GM12878 (cell line): ENCODE data around the gene ZNF133. TPM values are rescaled to one million over a fixed set of nuclear protein-coding genes. Genes with fewer than 3 reads are reported as not detected.
A peak's percentile ranks its signal among the peaks of the same experiment; 100 is the strongest.

Experiments used
- ATAC-seq: fragments of 200-7000 bp; cut with Tn5 transposase; 3 replicates; pipeline ENCODE4 v1.9.1; 2020; ENCODE audit warnings: mild to moderate bottlenecking, moderate library complexity
- BruUV-seq: library from RNA; stranded (reverse); fragments of 400-500 nt; replicated peaks from 2 replicates; lab custom pipeline; 2021; lab: Mats Ljungman, UMichigan
- CTCF ChIA-PET: fragments of 300-600 bp; sonication (Branson Sonifier 250); formaldehyde crosslinking; extraction: SDS; loops from one replicate; lab custom pipeline; 2021; ENCODE audit warnings: inconsistent platforms; lab: Yijun Ruan, JAX
- POLR2A ChIA-PET: fragments of 350-600 bp; formaldehyde crosslinking; extraction: SDS; loops from one replicate; lab custom pipeline; 2021; ENCODE audit warnings: inconsistent platforms; lab: Charles Lee
- RAD21 ChIA-PET: fragments of 300-600 bp; sonication (Branson Sonifier 250); formaldehyde crosslinking; loops from one replicate; lab custom pipeline; 2023; ENCODE audit warnings: antibody characterized with exemption; ENCODE audit not compliant: unreplicated experiment; lab: Charles Lee
- SMC1A ChIA-PET: fragments of 300-600 bp; sonication (Branson Sonifier 250); formaldehyde crosslinking; loops from one replicate; lab custom pipeline; 2023; ENCODE audit not compliant: unreplicated experiment, uncharacterized antibody; lab: Charles Lee
- DNase-seq: peaks from one replicate; pipeline ENCODE4 v3.0.0-alpha.2; 2011; ENCODE audit warnings: low read depth, low spot score
- FAIRE-seq: peaks from 3 replicates; lab custom pipeline; 2011; peaks lifted over from hg19 to GRCh38; lab: Jason Lieb, UNC
- H2AFZ ChIP-seq: 2 replicates; pipeline ENCODE4 v1.6.0; 2011; ENCODE audit warnings: low read depth, low read length, control low read depth; ENCODE audit not compliant: control insufficient read depth
- H3K27ac ChIP-seq: 2 replicates; pipeline ENCODE4 v1.5.1; 2011; ENCODE audit warnings: control low read depth; ENCODE audit not compliant: control insufficient read depth, insufficient read depth
- H3K27me3 ChIP-seq, 2 experiments: replicated peaks in 1 of 2; 2 replicates each; pipeline versions ENCODE4 v1.6.0 to v1.6.1; 2011; ENCODE audit warnings: low read length in 1 of 2; ENCODE audit not compliant: control insufficient read depth in 2 of 2, insufficient read depth in 2 of 2
- H3K36me3 ChIP-seq, 2 experiments: 2 replicates each; pipeline ENCODE4 v1.5.1; 2011; ENCODE audit warnings: low read length in 1 of 2; ENCODE audit not compliant: control insufficient read depth in 2 of 2, insufficient read depth in 2 of 2
- H3K4me1 ChIP-seq: 2 replicates; pipeline ENCODE4 v1.6.1; 2011; ENCODE audit warnings: mild to moderate bottlenecking, low read length, moderate library complexity, mixed read lengths; ENCODE audit not compliant: control insufficient read depth, insufficient read depth
- H3K4me2 ChIP-seq: 2 replicates; pipeline ENCODE4 v1.6.0; 2011; ENCODE audit warnings: control low read depth; ENCODE audit not compliant: control insufficient read depth, insufficient read depth
- H3K4me3 ChIP-seq: fragments of 200-600 bp; sonication (generic); 2 replicates; pipeline ENCODE4 v1.5.1; 2016
- H3K79me2 ChIP-seq: 2 replicates; pipeline ENCODE4 v1.6.0; 2011; ENCODE audit warnings: low read length; ENCODE audit not compliant: control insufficient read depth, insufficient read depth
- H3K9ac ChIP-seq: 2 replicates; pipeline ENCODE4 v1.8.0; 2011; ENCODE audit warnings: low read length, control low read depth, mixed read lengths; ENCODE audit not compliant: control insufficient read depth, insufficient read depth
- H3K9me3 ChIP-seq: replicated peaks from 3 replicates; pipeline ENCODE4 v1.5.1; 2011; ENCODE audit warnings: mild to moderate bottlenecking, low read length; ENCODE audit not compliant: control insufficient read depth, insufficient read depth
- H4K20me1 ChIP-seq: 2 replicates; pipeline ENCODE4 v1.6.0; 2011; ENCODE audit not compliant: control insufficient read depth, insufficient read depth
- EZH2 ChIP-seq: IDR thresholded peaks from 2 replicates; pipeline ENCODE4 v1.6.1; 2012; ENCODE audit warnings: low read depth, mild to moderate bottlenecking, control low read depth, inconsistent platforms, low read length, borderline replicate concordance; ENCODE audit not compliant: control insufficient read depth
- MYC ChIP-seq: IDR thresholded peaks from 2 replicates; pipeline ENCODE4 v1.6.1; 2011; ENCODE audit warnings: mild to moderate bottlenecking, low read length, moderate library complexity, inconsistent platforms; ENCODE audit not compliant: insufficient read depth, insufficient replicate concordance, insufficient read length, severe bottlenecking
- NBN ChIP-seq: fragments of 450-650 bp; IDR thresholded peaks from 2 replicates; pipeline ENCODE4 v1.6.1; 2016
- PML ChIP-seq: IDR thresholded peaks from 2 replicates; pipeline ENCODE4 v1.6.1; 2012; ENCODE audit warnings: low read length, inconsistent platforms
- POLR2A ChIP-seq: IDR thresholded peaks from 2 replicates; pipeline ENCODE4 v1.6.1; 2011; ENCODE audit warnings: low read depth, mild to moderate bottlenecking, low read length
- POLR2AphosphoS2 ChIP-seq: IDR thresholded peaks from 2 replicates; pipeline ENCODE4 v1.6.1; 2011; ENCODE audit warnings: low read depth, mild to moderate bottlenecking, low read length, improper control_type of control experiment, moderate library complexity
- SIN3A ChIP-seq: IDR thresholded peaks from 2 replicates; pipeline ENCODE4 v1.6.1; 2012; ENCODE audit warnings: low read depth, low read length, improper control_type of control experiment
- SMAD1 ChIP-seq: fragments of 450-650 bp; IDR thresholded peaks from 2 replicates; pipeline ENCODE4 v1.6.1; 2018; ENCODE audit warnings: mild to moderate bottlenecking, low read depth; ENCODE audit not compliant: partially characterized antibody
- SMC3 ChIP-seq: IDR thresholded peaks from 2 replicates; pipeline ENCODE4 v1.6.1; 2011; ENCODE audit warnings: low read length, improper control_type of control experiment, borderline replicate concordance
- SRF ChIP-seq, 2 experiments: IDR thresholded peaks; 2 replicates each; pipeline ENCODE4 v1.6.1; 2011; ENCODE audit warnings: low read depth in 2 of 2, low read length in 2 of 2, mild to moderate bottlenecking in 1 of 2, moderate library complexity in 1 of 2
- STAT3 ChIP-seq: IDR thresholded peaks from 2 replicates; pipeline ENCODE4 v1.6.1; 2011; ENCODE audit warnings: low read depth, low read length, improper control_type of control experiment
- WGBS: methylation state at CpG from one replicate; pipeline ENCODE4 v1.1.6; 2016; ENCODE audit warnings: low lambda C conversion rate; ENCODE audit not compliant: insufficient replicate concordance, insufficient coverage; ENCODE audit errors: missing lambda C conversion rate; 5-methylcytosine and 5-hydroxymethylcytosine counted together
- in situ Hi-C: fragments of 300-500 bp; cut with MboI; formaldehyde crosslinking; loops from 9 replicates; pipeline ENCODE4 v1.14.3; 2018; ENCODE audit warnings: mixed read lengths
- intact Hi-C: fragments of 100-400 bp; cut with micrococcal nuclease; formaldehyde crosslinking; loops from one replicate; pipeline ENCODE4 v1.14.2; 2022; ENCODE audit not compliant: unreplicated experiment
- polyA plus RNA-seq, 11 experiments: library from polyadenylated mRNA; depleted of rRNA in 4 of 11; unstranded in 6 of 11; stranded (reverse) in 5 of 11; fragments of >200 nt; fragmentation: Nextera tagmentation in 4 of 11; fragmentation: Illumina TruSeq in 1 of 11; extraction: Ambion mirVana in 4 of 11; extraction: Trizol in 1 of 11; gene quantifications; 1 replicate in 1 of 11; 2 replicates in 10 of 11; pipeline versions ENCODE4 v1.2.1 to v1.2.3, GENCODE V29; 2011 to 2016; ENCODE audit warnings: inconsistent platforms in 2 of 11, missing spikeins in 2 of 11, low read depth in 1 of 11
- total RNA-seq, 4 experiments: library from RNA; depleted of rRNA in 3 of 4; stranded (reverse); fragments of >200 nt in 3 of 4; fragmentation: Illumina TruSeq in 1 of 4; extraction: Trizol in 1 of 4; gene quantifications; 2 replicates each; pipeline versions ENCODE4 v1.2.1 to v1.2.3, GENCODE V29; 2013 to 2021
- TF ChIP-seq, protein P1 (sequence below): IDR thresholded peaks from 2 replicates; pipeline ENCODE4 v1.6.1; 2012; ENCODE audit warnings: low read depth, low read length, improper control_type of control experiment
- TF ChIP-seq, protein P2 (sequence below): IDR thresholded peaks from 2 replicates; pipeline ENCODE4 v1.6.1; 2012; ENCODE audit warnings: low read depth, low read length, improper control_type of control experiment
- TF ChIP-seq, protein P3 (sequence below): IDR thresholded peaks from 2 replicates; pipeline ENCODE4 v1.6.1; 2011; ENCODE audit warnings: low read depth, low read length, improper control_type of control experiment, borderline replicate concordance

The ZNF133 gene
- total and polyA plus RNA-seq, 10 of the 15 experiments (the other 5 are each of a cell fraction or from before 2014, with no cell fraction given), result 2.0 to 9.3 (median 7.3) TPM

DNA sequence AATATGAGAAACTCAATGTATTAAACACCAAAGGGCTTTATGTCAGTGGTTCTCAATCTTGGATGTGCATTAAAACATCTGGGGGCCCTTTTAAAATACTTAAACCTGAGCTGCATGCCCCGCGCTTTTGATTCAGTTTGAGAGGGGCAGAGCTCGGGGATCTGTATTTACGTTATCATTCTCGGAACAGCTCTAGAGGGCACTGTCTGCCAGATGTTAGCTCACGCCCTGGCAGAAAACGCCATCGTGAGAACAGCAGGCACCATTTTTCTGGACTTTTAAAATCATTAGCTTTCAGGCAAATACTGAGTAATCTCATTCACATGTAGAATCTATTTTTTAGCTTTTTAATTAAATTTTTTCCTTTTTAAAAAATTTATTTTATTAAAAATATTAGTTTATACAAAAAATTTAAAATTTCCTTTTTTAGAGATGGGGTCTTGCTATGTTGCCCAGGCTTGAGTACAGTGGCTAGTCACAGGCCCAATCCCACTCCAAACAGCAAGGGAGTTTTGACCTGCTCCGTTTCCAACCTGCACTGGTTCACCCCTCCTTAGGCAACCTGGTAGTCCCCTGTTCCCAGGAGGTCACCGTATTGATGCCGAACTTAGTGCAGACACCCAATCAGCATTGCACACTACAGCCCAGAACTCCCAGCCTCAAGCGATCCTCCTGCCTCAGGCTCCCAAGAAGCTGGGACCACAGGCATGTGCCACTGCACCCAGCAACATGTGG, 30.0 kb upstream of the ZNF133 start:
- ChIA-PET RAD21 (interaction anchor here (1.0 to 1.5 kb wide), 2 partner anchors 28 to 238 kb away, joined by 3 to 4 read pairs; partner anchors contain the start of gene RBBP9), POLR2A (interaction anchor here (0.7 kb wide), 1 partner anchor 12 kb away, joined by 3 read pairs; no protein-coding TSS in a partner anchor), CTCF (interaction anchor here (1.0 to 1.4 kb wide), 2 partner anchors 17 to 18 kb away, joined by 3 to 7 read pairs; no protein-coding TSS in a partner anchor), SMC1A (interaction anchor here (1.0 kb wide), 2 partner anchors 9 to 23 kb away, joined by 3 read pairs; no protein-coding TSS in a partner anchor)
- no peak overlapping the region for H3K4me2 ChIP-seq
- 60% methylated on average over 12 of the region's 12 CpGs for WGBS
- no peak for FAIRE-seq
- H3K36me3 ChIP-seq, result no peaks in the 10 kb centered on the region
- no peaks in the 10 kb centered on the region for H3K9me3 ChIP-seq
- no peaks in the 10 kb centered on the region for H3K79me2 ChIP-seq
- ATAC-seq, result 0 out of 3 replicates have a peak, but pooled peaks have one; percentile 40
- BruUV-seq, result no TSS peak
- no peak overlapping the region for H2AFZ ChIP-seq
- H3K4me1 ChIP-seq, result no peaks in the 10 kb centered on the region
- no peaks in the 10 kb centered on the region for H4K20me1 ChIP-seq
- TF ChIP-seq POLR2A, result no peak
- TF ChIP-seq SIN3A, result no peak
- TF ChIP-seq SRF (IDR thresholded peaks at IDR 0.05; ENCODE audit: low read depth in 2 of 2, low read length in 2 of 2), result no peak
- TF ChIP-seq SMC3, result no peak
- TF ChIP-seq PML, result no peak
- TF ChIP-seq SMAD1, result no peak
- TF ChIP-seq STAT3, result no peak
- H3K9ac ChIP-seq, result no peak overlapping the region
- H3K27me3 ChIP-seq, result no peaks in the 10 kb centered on the region
- in situ Hi-C loops, result no loop called here
- no peak overlapping the region for H3K4me3 ChIP-seq
- H3K27ac ChIP-seq, result no peak overlapping the region
- intact Hi-C loops, result no loop called here
- no peak for DNase-seq

DNA sequence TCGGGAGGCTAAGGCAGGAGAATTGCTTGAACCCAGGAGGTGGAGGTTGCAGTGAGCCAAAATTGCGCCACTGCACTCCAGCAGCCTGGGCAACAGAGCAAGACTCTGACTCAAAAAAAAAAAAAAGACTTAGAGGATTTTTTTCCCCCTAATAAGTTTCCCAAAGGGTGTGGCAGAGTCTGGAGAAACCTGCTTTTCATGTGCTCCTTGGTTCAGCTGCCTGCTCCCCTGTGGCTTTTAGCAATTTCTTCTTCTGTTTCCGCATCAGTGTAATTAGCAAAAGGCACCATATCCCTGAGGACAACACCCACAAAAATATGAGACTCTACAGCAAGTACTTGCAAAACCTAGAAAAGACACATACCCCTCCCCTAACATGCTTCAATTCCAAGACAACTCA, 28.6 kb upstream of the ZNF133 start:
- ATAC-seq (no peak), FAIRE-seq (no peak), DNase-seq (no peak)
- no peak overlapping the region for H3K27ac ChIP-seq
- H4K20me1 ChIP-seq, result no peaks in the 10 kb centered on the region
- POLR2A ChIA-PET, result no interaction called here
- no peaks in the 10 kb centered on the region for H3K36me3 ChIP-seq
- no peak overlapping the region for H3K9ac ChIP-seq
- in situ Hi-C loops (no loop called here), intact Hi-C loops (no loop called here)
- no peak overlapping the region for H3K4me2 ChIP-seq
- SMC1A ChIA-PET, result interaction anchor here (0.9 kb wide), 1 partner anchor 12 kb away, joined by 3 read pairs; no protein-coding TSS in a partner anchor
- H2AFZ ChIP-seq, result no peak overlapping the region
- no peaks in the 10 kb centered on the region for H3K9me3 ChIP-seq
- no TSS peak for BruUV-seq
- RAD21 ChIA-PET, result interaction anchor here (1.5 kb wide), 1 partner anchor 27 kb away, joined by 4 read pairs; no protein-coding TSS in a partner anchor
- 42% methylated on average over 3 of the region's 3 CpGs for WGBS
- no peaks in the 10 kb centered on the region for H3K79me2 ChIP-seq
- H3K27me3 ChIP-seq, result no peaks in the 10 kb centered on the region
- no peaks in the 10 kb centered on the region for H3K4me1 ChIP-seq
- CTCF ChIA-PET, result no interaction called here
- H3K4me3 ChIP-seq, result no peak overlapping the region
- TF ChIP-seq MYC (no peak), NBN (no peak), EZH2 (no peak), POLR2AphosphoS2 (no peak)
- TF ChIP-seq, protein P1, sequence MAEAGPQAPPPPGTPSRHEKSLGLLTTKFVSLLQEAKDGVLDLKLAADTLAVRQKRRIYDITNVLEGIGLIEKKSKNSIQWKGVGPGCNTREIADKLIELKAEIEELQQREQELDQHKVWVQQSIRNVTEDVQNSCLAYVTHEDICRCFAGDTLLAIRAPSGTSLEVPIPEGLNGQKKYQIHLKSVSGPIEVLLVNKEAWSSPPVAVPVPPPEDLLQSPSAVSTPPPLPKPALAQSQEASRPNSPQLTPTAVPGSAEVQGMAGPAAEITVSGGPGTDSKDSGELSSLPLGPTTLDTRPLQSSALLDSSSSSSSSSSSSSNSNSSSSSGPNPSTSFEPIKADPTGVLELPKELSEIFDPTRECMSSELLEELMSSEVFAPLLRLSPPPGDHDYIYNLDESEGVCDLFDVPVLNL, result no peak
- TF ChIP-seq, protein P2, sequence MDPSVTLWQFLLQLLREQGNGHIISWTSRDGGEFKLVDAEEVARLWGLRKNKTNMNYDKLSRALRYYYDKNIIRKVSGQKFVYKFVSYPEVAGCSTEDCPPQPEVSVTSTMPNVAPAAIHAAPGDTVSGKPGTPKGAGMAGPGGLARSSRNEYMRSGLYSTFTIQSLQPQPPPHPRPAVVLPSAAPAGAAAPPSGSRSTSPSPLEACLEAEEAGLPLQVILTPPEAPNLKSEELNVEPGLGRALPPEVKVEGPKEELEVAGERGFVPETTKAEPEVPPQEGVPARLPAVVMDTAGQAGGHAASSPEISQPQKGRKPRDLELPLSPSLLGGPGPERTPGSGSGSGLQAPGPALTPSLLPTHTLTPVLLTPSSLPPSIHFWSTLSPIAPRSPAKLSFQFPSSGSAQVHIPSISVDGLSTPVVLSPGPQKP, result no peak
- TF ChIP-seq, protein P3, sequence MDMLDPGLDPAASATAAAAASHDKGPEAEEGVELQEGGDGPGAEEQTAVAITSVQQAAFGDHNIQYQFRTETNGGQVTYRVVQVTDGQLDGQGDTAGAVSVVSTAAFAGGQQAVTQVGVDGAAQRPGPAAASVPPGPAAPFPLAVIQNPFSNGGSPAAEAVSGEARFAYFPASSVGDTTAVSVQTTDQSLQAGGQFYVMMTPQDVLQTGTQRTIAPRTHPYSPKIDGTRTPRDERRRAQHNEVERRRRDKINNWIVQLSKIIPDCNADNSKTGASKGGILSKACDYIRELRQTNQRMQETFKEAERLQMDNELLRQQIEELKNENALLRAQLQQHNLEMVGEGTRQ, result no peak
